ENCODE data around the gene FMN2.

GRCh38 chr1:240258910-240259309, 167.2 kb downstream of the FMN2 start:
- TF ChIP-seq, protein P1, sequence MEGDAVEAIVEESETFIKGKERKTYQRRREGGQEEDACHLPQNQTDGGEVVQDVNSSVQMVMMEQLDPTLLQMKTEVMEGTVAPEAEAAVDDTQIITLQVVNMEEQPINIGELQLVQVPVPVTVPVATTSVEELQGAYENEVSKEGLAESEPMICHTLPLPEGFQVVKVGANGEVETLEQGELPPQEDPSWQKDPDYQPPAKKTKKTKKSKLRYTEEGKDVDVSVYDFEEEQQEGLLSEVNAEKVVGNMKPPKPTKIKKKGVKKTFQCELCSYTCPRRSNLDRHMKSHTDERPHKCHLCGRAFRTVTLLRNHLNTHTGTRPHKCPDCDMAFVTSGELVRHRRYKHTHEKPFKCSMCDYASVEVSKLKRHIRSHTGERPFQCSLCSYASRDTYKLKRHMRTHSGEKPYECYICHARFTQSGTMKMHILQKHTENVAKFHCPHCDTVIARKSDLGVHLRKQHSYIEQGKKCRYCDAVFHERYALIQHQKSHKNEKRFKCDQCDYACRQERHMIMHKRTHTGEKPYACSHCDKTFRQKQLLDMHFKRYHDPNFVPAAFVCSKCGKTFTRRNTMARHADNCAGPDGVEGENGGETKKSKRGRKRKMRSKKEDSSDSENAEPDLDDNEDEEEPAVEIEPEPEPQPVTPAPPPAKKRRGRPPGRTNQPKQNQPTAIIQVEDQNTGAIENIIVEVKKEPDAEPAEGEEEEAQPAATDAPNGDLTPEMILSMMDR (IDR thresholded peaks at IDR 0.05; ENCODE audit: insufficient read depth, low read length, poor library complexity, severe bottlenecking), result no peak
- TF ChIP-seq EZH2phosphoT487 (conservative IDR thresholded peaks at IDR 0.05; ENCODE audit: low read length), result no peak

All from SU-DHL-6 (cell line).